HepG2 (cell line): ENCODE measurements around the gene ANTXR1.

Source experiments
- CAMTA2 ChIP-seq: sonication (generic); formaldehyde crosslinking; IDR thresholded peaks from 2 replicates; pipeline ENCODE4 v1.4.0; 2020; ENCODE audit warnings: mild to moderate bottlenecking, missing genetic modification reagents, borderline replicate concordance
- ELF4 ChIP-seq: sonication (generic); formaldehyde crosslinking; IDR thresholded peaks from 2 replicates; pipeline ENCODE4 v1.5.0; 2020; ENCODE audit warnings: missing genetic modification reagents, mild to moderate bottlenecking, moderate library complexity, borderline replicate concordance
- HDAC2 ChIP-seq: sonication (generic); formaldehyde crosslinking; IDR thresholded peaks from 2 replicates; pipeline ENCODE4 v1.4.0; 2020; ENCODE audit warnings: missing genetic modification reagents
- NCOA1 ChIP-seq: sonication (generic); formaldehyde crosslinking; IDR thresholded peaks from 2 replicates; pipeline ENCODE4 v1.9.0; 2021; ENCODE audit warnings: missing genetic modification reagents
- NFE2L1 ChIP-seq: sonication (generic); formaldehyde crosslinking; IDR thresholded peaks from 2 replicates; pipeline ENCODE4 v1.4.0; 2020; ENCODE audit warnings: missing genetic modification reagents, mild to moderate bottlenecking, borderline replicate concordance
- ZBTB20 ChIP-seq: sonication (generic); formaldehyde crosslinking; IDR thresholded peaks from 2 replicates; pipeline ENCODE4 v1.8.1; 2023; ENCODE audit warnings: missing genetic modification reagents, low read depth, mild to moderate bottlenecking, borderline replicate concordance
- ZNF143 ChIP-seq: sonication (generic); formaldehyde crosslinking; IDR thresholded peaks from 2 replicates; pipeline ENCODE4 v1.4.0; 2020; ENCODE audit warnings: missing genetic modification reagents
- ZNF598 ChIP-seq: sonication (generic); formaldehyde crosslinking; IDR thresholded peaks from 2 replicates; pipeline ENCODE4 v1.5.1; 2020; ENCODE audit warnings: mild to moderate bottlenecking, missing genetic modification reagents, borderline replicate concordance
- TF ChIP-seq, protein P1 (sequence below): sonication (generic); formaldehyde crosslinking; IDR thresholded peaks from 2 replicates; pipeline ENCODE4 v1.8.1; 2023; ENCODE audit warnings: missing genetic modification reagents, mild to moderate bottlenecking, borderline replicate concordance

DNA sequence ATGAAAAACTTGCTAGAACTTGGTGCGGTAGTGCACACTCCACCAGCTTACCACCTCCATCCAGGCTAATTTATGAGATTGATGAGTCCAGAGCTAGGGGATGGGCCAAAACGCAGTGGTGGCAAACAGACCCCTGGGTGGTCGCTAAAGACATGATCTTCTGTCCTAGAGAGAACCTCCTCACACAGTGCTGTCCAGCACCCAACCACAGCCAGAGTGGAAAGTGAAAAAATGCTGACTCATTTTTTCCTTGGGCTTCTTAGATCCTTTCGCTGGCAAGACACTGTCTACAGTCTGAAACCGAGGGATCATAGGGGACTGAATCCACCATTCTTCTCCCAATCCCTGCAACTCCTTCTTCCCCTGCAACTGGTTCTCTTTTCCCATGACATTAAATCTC is 4.1 kb downstream of the ANTXR1 start:
- TF ChIP-seq HDAC2 (CRISPR knock-in tag) (no peak), ELF4 (CRISPR knock-in tag) (no peak), ZNF143 (CRISPR knock-in tag) (no peak), NCOA1 (no peak), ZBTB20 (no peak), NFE2L1 (CRISPR knock-in tag) (no peak), CAMTA2 (CRISPR knock-in tag) (no peak), ZNF598 (CRISPR knock-in tag) (no peak)
- TF ChIP-seq, protein P1, sequence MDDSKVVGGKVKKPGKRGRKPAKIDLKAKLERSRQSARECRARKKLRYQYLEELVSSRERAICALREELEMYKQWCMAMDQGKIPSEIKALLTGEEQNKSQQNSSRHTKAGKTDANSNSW (CRISPR knock-in tag), result no peak
